Activated naive CD4-positive, alpha-beta T cell treated with anti-CD3 and anti-CD28 coated beads, Interleukin-2, amount 10 ng/mL, durations not matched to agents 7 days and 5 days (primary cell): Measurements from ENCODE around the gene KLF1.
"Not testable (repeated sequence)": the region's sequence is repeated elsewhere in the genome, so short reads cannot be mapped to it uniquely, and the experiment has no call there.

ENCODE experiments used
- CTCF ChIA-PET: fragments of 350-600 bp; sonication (Branson Sonifier 250); formaldehyde crosslinking; loops from one replicate; lab custom pipeline; 2021; ENCODE audit warnings: antibody characterized with exemption; lab: Charles Lee
- DNase-seq: peaks from one replicate; pipeline ENCODE4 v3.0.0-alpha.2; 2020
- H3K27ac Mint-ChIP-seq: one replicate; pipeline ENCODE4 v1.8.0; 2021; ENCODE audit warnings: mild to moderate bottlenecking, moderate library complexity, mixed read lengths
- H3K27me3 Mint-ChIP-seq: one replicate; pipeline ENCODE4 v1.8.0; 2021; ENCODE audit warnings: mild to moderate bottlenecking, mixed read lengths
- H3K36me3 Mint-ChIP-seq: one replicate; pipeline ENCODE4 v1.8.0; 2021; ENCODE audit warnings: mixed read lengths
- H3K4me1 Mint-ChIP-seq: one replicate; pipeline ENCODE4 v1.8.0; 2021; ENCODE audit warnings: mixed read lengths
- H3K4me3 Mint-ChIP-seq: one replicate; pipeline ENCODE4 v1.8.0; 2021; ENCODE audit warnings: mild to moderate bottlenecking, moderate library complexity, mixed read lengths
- H3K9me3 Mint-ChIP-seq: one replicate; pipeline ENCODE4 v1.8.0; 2021; ENCODE audit warnings: mixed read lengths

Gene KLF1

GRCh38 chr19:12846613-12847012 is 40.4 kb downstream of the KLF1 start:
- H3K4me3 Mint-ChIP-seq, H3K36me3 Mint-ChIP-seq: not testable (repeated sequence)
- H3K27me3 Mint-ChIP-seq = peaks cover 67% of the 10 kb centered on the region

GRCh38 chr19:12843999-12844732 is 42.8 kb downstream of the KLF1 start:
- no peaks in the 10 kb centered on the region for H3K36me3 Mint-ChIP-seq
- peaks cover 28% of the 10 kb centered on the region for H3K4me1 Mint-ChIP-seq
- H3K27me3 Mint-ChIP-seq = peaks cover 83% of the 10 kb centered on the region
- DNase-seq = no peak
- CTCF ChIA-PET = interaction anchor here (11.9 kb wide), 1 partner anchor 81 kb away, joined by 225 read pairs; no protein-coding TSS in a partner anchor
- no peaks in the 10 kb centered on the region for H3K9me3 Mint-ChIP-seq
- H3K27ac Mint-ChIP-seq = no peak overlapping the region
- no peak overlapping the region for H3K4me3 Mint-ChIP-seq

More at GRCh38 chr19:12846613-12847012, 40.4 kb downstream of the KLF1 start:
- not testable (repeated sequence) for DNase-seq, H3K9me3 Mint-ChIP-seq, H3K27ac Mint-ChIP-seq, H3K4me1 Mint-ChIP-seq
- CTCF ChIA-PET = interaction anchor here (0.7 to 11.9 kb wide), 17 partner anchors 10 to 119 kb away, joined by 3 to 225 read pairs (median 6); partner anchors contain the start of genes PRDX2, RTBDN and THSD8

GRCh38 chr19:12843328-12843727 is 43.7 kb downstream of the KLF1 start:
- CTCF ChIA-PET = interaction anchor here (11.9 kb wide), 1 partner anchor 81 kb away, joined by 225 read pairs; no protein-coding TSS in a partner anchor
- Mint-ChIP-seq H3K9me3 (no peaks in the 10 kb centered on the region), H3K4me1 (peaks cover 32% of the 10 kb centered on the region), H3K4me3 (no peak overlapping the region), H3K27ac (no peak overlapping the region), H3K27me3 (peaks cover 85% of the 10 kb centered on the region), H3K36me3 (no peaks in the 10 kb centered on the region)
- DNase-seq = no peak

- Mint-ChIP-seq H3K36me3 (no peaks in the 10 kb centered on the region), H3K9me3 (no peaks in the 10 kb centered on the region), H3K27ac (no peak overlapping the region), H3K4me1 (peaks cover 29% of the 10 kb centered on the region), H3K27me3 (peaks cover 87% of the 10 kb centered on the region), H3K4me3 (no peak overlapping the region)
- DNase-seq = no peak
- CTCF ChIA-PET = no interaction called here
Observed at GRCh38 chr19:12842511-12842910, 44.5 kb downstream of the KLF1 start.

GRCh38 chr19:12841094-12841493 is 45.9 kb downstream of the KLF1 start:
- CTCF ChIA-PET = no interaction called here
- H3K36me3 Mint-ChIP-seq = no peaks in the 10 kb centered on the region
- peaks cover 89% of the 10 kb centered on the region for H3K27me3 Mint-ChIP-seq
- H3K9me3 Mint-ChIP-seq = no peaks in the 10 kb centered on the region
- H3K27ac Mint-ChIP-seq = no peak overlapping the region
- H3K4me1 Mint-ChIP-seq = peaks cover 27% of the 10 kb centered on the region
- peak; percentile 51 for DNase-seq
- H3K4me3 Mint-ChIP-seq = peak overlapping the region; percentile 19

GRCh38 chr19:12840091-12841079 is 46.6 kb downstream of the KLF1 start:
- peak; percentile 69 for DNase-seq
- no peaks in the 10 kb centered on the region for H3K9me3 Mint-ChIP-seq
- H3K27me3 Mint-ChIP-seq = peaks cover 92% of the 10 kb centered on the region
- H3K4me1 Mint-ChIP-seq = peaks cover 27% of the 10 kb centered on the region
- H3K36me3 Mint-ChIP-seq = no peaks in the 10 kb centered on the region
- H3K4me3 Mint-ChIP-seq = no peak overlapping the region
- CTCF ChIA-PET = interaction anchor here (1.2 kb wide), 1 partner anchor 67 kb away, joined by 3 read pairs; no protein-coding TSS in a partner anchor
- H3K27ac Mint-ChIP-seq = no peak overlapping the region

- CTCF ChIA-PET = interaction anchor here (0.6 to 1.2 kb wide), 2 partner anchors 66 to 71 kb away, joined by 3 read pairs; no protein-coding TSS in a partner anchor
- Mint-ChIP-seq H3K36me3 (no peaks in the 10 kb centered on the region), H3K4me1 (peaks cover 35% of the 10 kb centered on the region), H3K27ac (no peak overlapping the region), H3K9me3 (no peaks in the 10 kb centered on the region), H3K4me3 (peak overlapping the region; percentile 31), H3K27me3 (peaks cover 98% of the 10 kb centered on the region)
- peak; percentile 44 for DNase-seq
Observed at GRCh38 chr19:12838886-12839756, 47.9 kb downstream of the KLF1 start.

- DNase-seq = peak; percentile 69
- Mint-ChIP-seq H3K27ac (no peak within 1 kb of the TSS), H3K36me3 (no peaks in the 10 kb centered on the region), H3K4me1 (peaks cover 37% of the 10 kb centered on the region), H3K9me3 (no peaks in the 10 kb centered on the region), H3K4me3 (peak within 1 kb of the TSS; percentile 50), H3K27me3 (peaks cover 98% of the 10 kb centered on the region)
- CTCF ChIA-PET = interaction anchor here (0.6 kb wide), 1 partner anchor 70 kb away, joined by 3 read pairs; no protein-coding TSS in a partner anchor
Observed at GRCh38 chr19:12838182-12838885, 48.7 kb downstream of the KLF1 start, which contains the start of gene MAST1. Gene MAST1 (plus strand): TSS chr19:12838515. CDS start chr19:12838573, 58 bp downstream.

GRCh38 chr19:12837225-12837624 is 49.8 kb downstream of the KLF1 start:
- CTCF ChIA-PET = interaction anchor here (0.7 to 1.4 kb wide), 8 partner anchors 9 to 74 kb away, joined by 3 to 9 read pairs (median 3); partner anchors contain the start of genes DNASE2 and RNASEH2A
- peaks cover 43% of the 10 kb centered on the region for H3K4me1 Mint-ChIP-seq
- H3K4me3 Mint-ChIP-seq = no peak overlapping the region
- H3K27ac Mint-ChIP-seq = no peak overlapping the region
- H3K36me3 Mint-ChIP-seq = no peaks in the 10 kb centered on the region
- DNase-seq = no peak
- H3K9me3 Mint-ChIP-seq = no peaks in the 10 kb centered on the region
- peaks cover 100% of the 10 kb centered on the region for H3K27me3 Mint-ChIP-seq

GRCh38 chr19:12836529-12836863 is 50.5 kb downstream of the KLF1 start:
- no peak overlapping the region for H3K27ac Mint-ChIP-seq
- peaks cover 100% of the 10 kb centered on the region for H3K27me3 Mint-ChIP-seq
- no peak for DNase-seq
- no peaks in the 10 kb centered on the region for H3K36me3 Mint-ChIP-seq
- H3K9me3 Mint-ChIP-seq = no peaks in the 10 kb centered on the region
- no peak overlapping the region for H3K4me3 Mint-ChIP-seq
- CTCF ChIA-PET = interaction anchor here (1.3 to 1.4 kb wide), 3 partner anchors 10 to 71 kb away, joined by 3 to 9 read pairs (median 9); partner anchors contain the start of gene RNASEH2A
- peaks cover 41% of the 10 kb centered on the region for H3K4me1 Mint-ChIP-seq

- DNase-seq = peak; percentile 46
- Mint-ChIP-seq H3K27ac (no peak overlapping the region), H3K36me3 (no peaks in the 10 kb centered on the region), H3K4me3 (no peak overlapping the region), H3K9me3 (no peaks in the 10 kb centered on the region), H3K27me3 (peaks cover 99% of the 10 kb centered on the region), H3K4me1 (peaks cover 29% of the 10 kb centered on the region)
- CTCF ChIA-PET = interaction anchor here (1.0 to 2.1 kb wide), 4 partner anchors 12 to 130 kb away, joined by 3 to 6 read pairs (median 4); partner anchors contain the start of genes PRDX2 and THSD8
Observed at GRCh38 chr19:12834976-12835757, 51.8 kb downstream of the KLF1 start.

- DNase-seq = no peak
- H3K4me3 Mint-ChIP-seq = peak within 1 kb of the TSS; percentile 41
- no peaks in the 10 kb centered on the region for H3K36me3 Mint-ChIP-seq
- no peak within 1 kb of the TSS for H3K27ac Mint-ChIP-seq
- H3K27me3 Mint-ChIP-seq = peaks cover 99% of the 10 kb centered on the region
- CTCF ChIA-PET = interaction anchor here (0.9 to 2.1 kb wide), 5 partner anchors 13 to 131 kb away, joined by 3 to 6 read pairs (median 4); partner anchors contain the start of genes PRDX2 and THSD8
- no peaks in the 10 kb centered on the region for H3K9me3 Mint-ChIP-seq
- peaks cover 27% of the 10 kb centered on the region for H3K4me1 Mint-ChIP-seq
Observed at GRCh38 chr19:12834566-12834943, 52.4 kb downstream of the KLF1 start, which contains the start of gene RTBDN. Gene RTBDN (minus strand): TSS chr19:12834579. CDS start chr19:12829979, 4,600 bp downstream.
